Loucy (cell line): ENCODE data around the gene GATB.

Experiments
- H2AFZ ChIP-seq: fragments of 200-600 bp; sonication (generic); 2 replicates; pipeline ENCODE4 v1.6.0; 2016; ENCODE audit warnings: antibody characterized with exemption, mild to moderate bottlenecking, low read length, moderate library complexity
- H3F3A ChIP-seq: fragments of 200-600 bp; 2 replicates; pipeline ENCODE4 v1.6.0; 2016; ENCODE audit warnings: antibody characterized with exemption, low read depth, mild to moderate bottlenecking
- H3K27me3 ChIP-seq: fragments of 200-600 bp; sonication (generic); 2 replicates; pipeline ENCODE4 v1.6.1; 2014; ENCODE audit warnings: low read length, mild to moderate bottlenecking; ENCODE audit not compliant: insufficient read depth, poor library complexity, severe bottlenecking
- H3K36me3 ChIP-seq: fragments of 200-600 bp; sonication (generic); 2 replicates; pipeline ENCODE4 v1.6.1; 2016; ENCODE audit warnings: low read length; ENCODE audit not compliant: insufficient read depth
- H3K4me1 ChIP-seq: fragments of 200-600 bp; sonication (generic); 2 replicates; pipeline ENCODE4 v1.5.1; 2014; ENCODE audit warnings: low read length, mild to moderate bottlenecking; ENCODE audit not compliant: insufficient read depth, poor library complexity, severe bottlenecking
- H3K4me2 ChIP-seq: fragments of 200-600 bp; sonication (generic); 2 replicates; pipeline ENCODE4 v1.6.0; 2014; ENCODE audit warnings: antibody characterized with exemption, low read length, low read depth, mild to moderate bottlenecking; ENCODE audit not compliant: poor library complexity, severe bottlenecking
- H3K4me3 ChIP-seq: fragments of 200-600 bp; sonication (generic); 2 replicates; pipeline ENCODE4 v1.5.1; 2014; ENCODE audit warnings: low read length, mild to moderate bottlenecking, mixed read lengths; ENCODE audit not compliant: poor library complexity, severe bottlenecking
- H3K79me2 ChIP-seq: fragments of 200-600 bp; sonication (generic); 2 replicates; pipeline ENCODE4 v1.6.1; 2014; ENCODE audit warnings: low read length; ENCODE audit not compliant: insufficient read depth
- H3K9ac ChIP-seq: fragments of 200-600 bp; sonication (generic); 2 replicates; pipeline ENCODE4 v1.6.0; 2014; ENCODE audit warnings: mild to moderate bottlenecking, low read depth, low read length, moderate library complexity; ENCODE audit not compliant: poor library complexity, severe bottlenecking
- H3K9me2 ChIP-seq: fragments of 200-600 bp; sonication (generic); replicated peaks from 2 replicates; pipeline ENCODE4 v1.6.1; 2016; ENCODE audit warnings: low read depth, low read length, mixed read lengths
- H3K9me3 ChIP-seq: fragments of 200-600 bp; sonication (generic); 2 replicates; pipeline ENCODE4 v1.6.1; 2014; ENCODE audit warnings: mild to moderate bottlenecking, antibody characterized with exemption, low read length, low read depth; ENCODE audit not compliant: insufficient read depth
- H4K20me1 ChIP-seq: fragments of 200-600 bp; sonication (generic); 2 replicates; pipeline ENCODE4 v1.6.0; 2014; ENCODE audit warnings: antibody characterized with exemption, low read length, mild to moderate bottlenecking; ENCODE audit not compliant: insufficient read depth, poor library complexity, severe bottlenecking
- CTCF ChIP-seq: fragments of 200-600 bp; sonication (generic); conservative IDR thresholded peaks from 2 replicates; pipeline ENCODE4 v1.5.1; 2014; ENCODE audit warnings: mild to moderate bottlenecking, antibody characterized with exemption, low read length
- EZH2phosphoT487 ChIP-seq: fragments of 200-600 bp; IDR thresholded peaks from 2 replicates; pipeline ENCODE4 v1.6.1; 2018; ENCODE audit warnings: antibody characterized with exemption, mild to moderate bottlenecking, moderate library complexity, borderline replicate concordance

The GATB gene

GRCh38 chr4:151808542-151808941 lies 47.7 kb upstream of the GATB start:
- H2AFZ ChIP-seq: no peak overlapping the region
- no peak overlapping the region for H3K4me3 ChIP-seq
- no peaks in the 10 kb centered on the region for H3K9me2 ChIP-seq
- no peak for TF ChIP-seq EZH2phosphoT487
- no peak for TF ChIP-seq CTCF
- H3K27me3 ChIP-seq: no peaks in the 10 kb centered on the region
- no peak overlapping the region for H3K9ac ChIP-seq
- no peaks in the 10 kb centered on the region for H3F3A ChIP-seq
- H4K20me1 ChIP-seq: no peaks in the 10 kb centered on the region
- no peaks in the 10 kb centered on the region for H3K36me3 ChIP-seq
- no peaks in the 10 kb centered on the region for H3K79me2 ChIP-seq
- H3K4me1 ChIP-seq: no peaks in the 10 kb centered on the region
- no peak overlapping the region for H3K4me2 ChIP-seq
- no peaks in the 10 kb centered on the region for H3K9me3 ChIP-seq

DNA sequence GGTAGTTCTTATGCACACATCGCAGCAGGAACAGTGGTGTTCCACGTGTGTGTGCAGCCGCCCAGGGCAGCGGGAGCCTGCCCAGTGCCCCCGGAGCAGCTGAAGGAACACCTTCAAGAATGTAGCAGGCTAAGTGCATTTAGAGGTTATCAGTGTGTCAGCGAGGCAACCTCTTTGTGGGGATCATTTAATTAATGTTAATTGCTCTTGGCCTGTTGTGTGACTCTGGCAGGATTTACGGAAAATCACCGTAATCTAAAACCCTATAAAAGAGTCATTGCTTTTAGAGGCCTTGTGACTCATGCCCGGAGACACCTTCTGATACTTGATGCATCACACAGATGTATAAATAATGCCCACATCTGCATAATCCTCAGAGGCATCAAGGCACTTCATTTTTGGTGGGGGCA lies 47.3 kb upstream of the GATB start:
- no peaks in the 10 kb centered on the region for H3K79me2 ChIP-seq
- no peaks in the 10 kb centered on the region for H3K27me3 ChIP-seq
- H3K36me3 ChIP-seq: no peaks in the 10 kb centered on the region
- no peak overlapping the region for H2AFZ ChIP-seq
- H3K4me2 ChIP-seq: no peak overlapping the region
- no peaks in the 10 kb centered on the region for H3K9me2 ChIP-seq
- H3K4me1 ChIP-seq: no peaks in the 10 kb centered on the region
- H3F3A ChIP-seq: no peaks in the 10 kb centered on the region
- H3K9ac ChIP-seq: no peak overlapping the region
- no peaks in the 10 kb centered on the region for H3K9me3 ChIP-seq
- H4K20me1 ChIP-seq: no peaks in the 10 kb centered on the region
- TF ChIP-seq EZH2phosphoT487: no peak
- TF ChIP-seq CTCF: no peak
- H3K4me3 ChIP-seq: no peak overlapping the region

GRCh38 chr4:151807220-151807619 lies 46.4 kb upstream of the GATB start:
- TF ChIP-seq CTCF: no peak
- TF ChIP-seq EZH2phosphoT487: no peak
- Histone ChIP-seq H3K79me2 (no peaks in the 10 kb centered on the region), H3K9me3 (no peaks in the 10 kb centered on the region), H2AFZ (no peak overlapping the region), H3K4me3 (no peak overlapping the region), H3K27me3 (no peaks in the 10 kb centered on the region), H4K20me1 (no peaks in the 10 kb centered on the region), H3K4me1 (no peaks in the 10 kb centered on the region), H3K4me2 (no peak overlapping the region), H3K9ac (no peak overlapping the region), H3K36me3 (no peaks in the 10 kb centered on the region), H3F3A (no peaks in the 10 kb centered on the region), H3K9me2 (no peaks in the 10 kb centered on the region)
